Ecto neural progenitor cell (in vitro differentiated cells): ENCODE data around the gene PMEPA1.

Experiments used
- DNase-seq: peaks from one replicate; pipeline ENCODE4 v3.0.0-alpha.2; 2018; ENCODE audit warnings: low spot score

The PMEPA1 gene

GRCh38 chr20:57621421-57622200, 88.2 kb downstream of the PMEPA1 start:
- no peak for DNase-seq

GRCh38 chr20:57620999-57621398, 88.8 kb downstream of the PMEPA1 start:
- DNase-seq, result no peak

- DNase-seq, result no peak
These were observed 89.4 kb downstream of the PMEPA1 start, which contains the start of gene ZBP1 for GRCh38 chr20:57620274-57620990. TSS of gene ZBP1 (minus strand) at chr20:57620426. CDS start at chr20:57620295, 131 bp downstream.

GRCh38 chr20:57619051-57619831, 90.6 kb downstream of the PMEPA1 start:
- DNase-seq, result no peak

GRCh38 chr20:57618764-57619050, 91.1 kb downstream of the PMEPA1 start:
- DNase-seq, result no peak

- DNase-seq, result no peak
These were observed 91.6 kb downstream of the PMEPA1 start for GRCh38 chr20:57618091-57618763.

- no peak for DNase-seq
These were observed 92.6 kb downstream of the PMEPA1 start for GRCh38 chr20:57617079-57617795.

GRCh38 chr20:57616143-57616951, 93.5 kb downstream of the PMEPA1 start:
- DNase-seq, result no peak

GRCh38 chr20:57615445-57615811, 94.4 kb downstream of the PMEPA1 start:
- DNase-seq, result no peak

GRCh38 chr20:57614490-57615444, 95.0 kb downstream of the PMEPA1 start:
- no peak for DNase-seq

GRCh38 chr20:57613481-57613921, 96.3 kb downstream of the PMEPA1 start:
- DNase-seq, result no peak

- peak; percentile 15 for DNase-seq
These were observed 96.9 kb downstream of the PMEPA1 start for GRCh38 chr20:57612916-57613315.

GRCh38 chr20:57612436-57612835, 97.4 kb downstream of the PMEPA1 start:
- DNase-seq, result no peak

GRCh38 chr20:57611586-57612311, 98.1 kb downstream of the PMEPA1 start:
- DNase-seq, result no peak

GRCh38 chr20:57610261-57610952, 99.4 kb downstream of the PMEPA1 start:
- DNase-seq, result no peak

GRCh38 chr20:57609842-57610167, 100.0 kb downstream of the PMEPA1 start:
- DNase-seq, result no peak

GRCh38 chr20:57609086-57609841, 100.6 kb downstream of the PMEPA1 start:
- DNase-seq, result no peak

GRCh38 chr20:57608516-57608915, 101.3 kb downstream of the PMEPA1 start:
- DNase-seq, result no peak
